Stomach smooth muscle (tissue), 2 donors: ENCODE data around the gene SPPL3.

Source experiments
- H3K27ac ChIP-seq: one replicate; pipeline ENCODE4 v1.7.0; 2013; ENCODE audit warnings: mild to moderate bottlenecking, low read length, inconsistent platforms
- H3K27me3 ChIP-seq, 2 donors: one replicate each; pipeline ENCODE4 v1.7.0; 2013; ENCODE audit warnings: low read length in 2 of 2; ENCODE audit not compliant: insufficient read depth in 2 of 2, control insufficient read depth in 1 of 2
- H3K36me3 ChIP-seq, 2 donors: one replicate each; pipeline ENCODE4 v1.7.0; 2013; ENCODE audit warnings: low read length in 2 of 2; ENCODE audit not compliant: control insufficient read depth in 2 of 2, insufficient read depth in 2 of 2
- H3K4me1 ChIP-seq: one replicate; pipeline ENCODE4 v1.7.0; 2013; ENCODE audit warnings: low read length; ENCODE audit not compliant: control insufficient read depth, insufficient read depth
- H3K4me3 ChIP-seq, 2 donors: one replicate each; pipeline ENCODE4 v1.7.0; 2013; ENCODE audit warnings: low read length in 2 of 2
- H3K9ac ChIP-seq, 2 donors: one replicate each; pipeline ENCODE4 v1.7.0; 2013; ENCODE audit warnings: low read length in 2 of 2, mild to moderate bottlenecking in 1 of 2
- H3K9me3 ChIP-seq, 2 donors: one replicate each; pipeline ENCODE4 v1.7.0; 2013; ENCODE audit warnings: low read length in 2 of 2; ENCODE audit not compliant: control insufficient read depth in 2 of 2
- donor health status: healthy.
- donor health status: Pancreatic carcinoma.

SPPL3 gene

GRCh38 chr12:120856980-120857379 lies 47.2 kb downstream of the SPPL3 start:
- Histone ChIP-seq H3K9ac (no peak overlapping the region), H3K27ac (no peak overlapping the region), H3K36me3 (no peaks in the 10 kb centered on the region), H3K4me1 (no peaks in the 10 kb centered on the region), H3K4me3 (no peak overlapping the region), H3K27me3 (no peaks in the 10 kb centered on the region), H3K9me3 (no peaks in the 10 kb centered on the region)

DNA sequence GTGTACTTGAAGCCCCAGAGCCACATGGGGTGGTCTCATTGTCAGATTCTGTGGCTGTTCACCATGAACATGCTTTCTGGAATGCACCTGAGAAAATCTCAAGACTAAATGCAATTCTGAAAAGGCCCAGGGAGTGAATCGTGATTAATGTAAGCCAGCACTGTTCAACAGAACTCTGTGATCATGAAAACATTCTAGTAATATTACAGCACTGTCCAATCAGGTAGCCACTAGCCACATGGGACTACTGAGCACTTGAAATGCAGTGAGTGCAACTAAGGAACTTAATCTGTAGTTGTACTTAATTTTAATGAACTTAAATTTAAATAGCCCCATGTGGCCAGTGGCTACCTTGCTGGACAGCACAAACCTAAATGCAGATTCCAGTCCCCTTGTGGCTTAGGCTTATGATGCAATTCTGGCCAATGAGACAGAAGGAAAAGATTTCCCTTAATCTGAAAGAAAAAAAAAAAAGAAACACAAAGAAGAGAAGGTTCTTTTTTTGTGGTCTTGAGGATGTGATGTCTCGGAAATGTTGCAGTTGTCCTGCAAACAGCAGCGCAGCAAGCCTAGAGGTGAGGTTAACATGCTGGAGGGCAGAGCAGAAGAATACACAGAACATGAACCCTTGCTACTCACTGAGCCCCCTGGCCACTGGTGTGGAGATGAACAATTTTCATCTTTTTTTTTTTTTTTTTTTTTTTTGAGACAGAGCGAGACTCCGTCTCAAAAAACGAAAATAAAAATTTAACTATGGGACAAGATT lies 48.2 kb downstream of the SPPL3 start:
- Histone ChIP-seq H3K27me3 (no peaks in the 10 kb centered on the region), H3K4me1 (peaks cover 6% of the 10 kb centered on the region), H3K9ac (no peak overlapping the region), H3K9me3 (no peaks in the 10 kb centered on the region), H3K36me3 (no peaks in the 10 kb centered on the region), H3K27ac (no peak overlapping the region), H3K4me3 (no peak overlapping the region)

DNA sequence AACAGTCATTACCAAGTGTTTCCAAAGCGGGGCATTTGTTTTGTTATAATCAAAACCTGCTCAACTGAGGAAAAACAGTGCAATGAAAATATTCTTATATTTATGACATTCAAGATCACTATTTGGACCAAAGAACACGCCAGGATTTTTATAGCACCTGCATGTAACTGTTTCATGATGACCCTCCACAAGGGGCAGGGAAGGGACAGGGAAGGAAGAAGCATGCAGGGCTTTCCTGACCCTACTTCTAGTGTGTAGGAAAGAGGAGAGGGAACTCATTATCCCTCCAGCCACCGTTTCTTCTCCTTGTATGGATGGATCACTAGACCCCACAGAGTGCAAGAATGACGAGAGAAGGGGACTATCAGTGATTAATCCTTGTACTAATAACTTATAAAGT lies 49.4 kb downstream of the SPPL3 start:
- H3K36me3 ChIP-seq = no peaks in the 10 kb centered on the region
- H3K4me1 ChIP-seq = peaks cover 6% of the 10 kb centered on the region
- no peak overlapping the region for H3K27ac ChIP-seq
- no peaks in the 10 kb centered on the region for H3K9me3 ChIP-seq
- H3K27me3 ChIP-seq = no peaks in the 10 kb centered on the region
- H3K4me3 ChIP-seq = no peak overlapping the region
- H3K9ac ChIP-seq = no peak overlapping the region

DNA sequence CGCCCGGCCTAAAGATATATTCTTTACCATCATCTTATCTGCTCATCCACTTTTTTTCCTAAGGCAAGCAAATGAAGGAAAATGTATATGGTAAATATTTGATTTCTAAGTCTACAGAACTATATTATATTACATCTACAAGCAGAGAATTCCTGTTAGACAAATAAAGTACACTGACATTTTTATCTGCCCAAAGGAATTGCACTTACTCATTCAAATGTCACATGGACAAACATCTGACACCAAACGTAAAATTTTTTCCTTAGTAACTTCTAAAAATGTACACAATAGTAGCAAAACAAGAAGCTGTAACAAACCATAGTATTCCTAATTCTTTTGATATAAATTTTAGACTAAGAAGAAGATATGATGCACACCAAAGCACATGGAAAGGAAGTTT lies 51.0 kb downstream of the SPPL3 start:
- H3K9ac ChIP-seq = no peak overlapping the region
- no peaks in the 10 kb centered on the region for H3K9me3 ChIP-seq
- H3K4me1 ChIP-seq = peaks cover 7% of the 10 kb centered on the region
- no peak overlapping the region for H3K4me3 ChIP-seq
- no peak overlapping the region for H3K27ac ChIP-seq
- H3K27me3 ChIP-seq = no peaks in the 10 kb centered on the region
- no peaks in the 10 kb centered on the region for H3K36me3 ChIP-seq

GRCh38 chr12:120851944-120852343 lies 52.2 kb downstream of the SPPL3 start:
- Histone ChIP-seq H3K4me3 (no peak overlapping the region), H3K9ac (no peak overlapping the region), H3K36me3 (no peaks in the 10 kb centered on the region), H3K27me3 (no peaks in the 10 kb centered on the region), H3K27ac (no peak overlapping the region), H3K9me3 (no peaks in the 10 kb centered on the region), H3K4me1 (peaks cover 15% of the 10 kb centered on the region)

DNA sequence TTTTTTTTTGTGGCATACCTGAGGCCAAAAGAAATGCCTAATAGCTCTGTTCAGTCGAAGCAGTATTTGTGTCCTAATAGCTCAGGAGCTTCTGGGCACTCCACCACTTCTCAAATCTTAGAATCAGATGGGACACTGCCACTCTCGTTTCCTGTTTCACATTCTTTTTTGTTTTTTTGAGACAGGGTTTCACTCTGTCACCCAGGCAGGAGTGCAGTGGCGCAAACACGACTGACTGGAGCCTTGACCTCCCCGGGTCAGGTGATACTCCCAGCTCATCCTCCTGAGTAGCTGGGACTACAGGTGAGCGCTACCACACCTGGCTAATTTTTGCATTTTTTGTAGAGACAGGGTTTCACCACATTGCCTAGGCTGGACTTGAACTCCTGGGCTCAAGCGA lies 52.7 kb downstream of the SPPL3 start:
- Histone ChIP-seq H3K27ac (no peak overlapping the region), H3K9ac (no peak overlapping the region), H3K9me3 (no peaks in the 10 kb centered on the region), H3K4me3 (no peak overlapping the region), H3K4me1 (peaks cover 15% of the 10 kb centered on the region), H3K36me3 (no peaks in the 10 kb centered on the region), H3K27me3 (no peaks in the 10 kb centered on the region)

DNA sequence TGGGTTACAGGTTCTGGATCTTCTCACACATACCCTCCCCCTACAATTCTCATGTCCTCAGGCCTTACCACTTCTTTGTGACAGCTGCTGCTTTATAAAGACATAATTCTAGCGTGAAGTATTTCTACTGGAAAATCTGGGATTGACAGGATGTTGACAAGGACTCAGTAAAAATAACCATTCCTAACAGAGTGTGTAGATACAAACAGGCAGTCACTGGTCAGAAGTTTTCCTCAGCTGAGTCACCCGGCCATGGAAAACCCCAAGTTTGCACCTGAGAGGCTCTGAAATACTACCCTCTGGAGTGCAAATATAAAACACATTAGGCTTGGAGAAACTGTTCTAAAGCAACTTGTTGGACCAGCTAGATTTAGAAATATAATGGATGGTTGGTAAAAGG lies 54.4 kb downstream of the SPPL3 start:
- no peaks in the 10 kb centered on the region for H3K36me3 ChIP-seq
- no peak overlapping the region for H3K27ac ChIP-seq
- no peaks in the 10 kb centered on the region for H3K9me3 ChIP-seq
- no peak overlapping the region for H3K4me3 ChIP-seq
- H3K4me1 ChIP-seq = peaks cover 22% of the 10 kb centered on the region
- H3K27me3 ChIP-seq = no peaks in the 10 kb centered on the region
- no peak overlapping the region for H3K9ac ChIP-seq

GRCh38 chr12:120847814-120848213 lies 56.3 kb downstream of the SPPL3 start:
- no peak overlapping the region for H3K27ac ChIP-seq
- H3K9ac ChIP-seq = no peak overlapping the region
- H3K4me1 ChIP-seq = peaks cover 29% of the 10 kb centered on the region
- no peaks in the 10 kb centered on the region for H3K36me3 ChIP-seq
- no peaks in the 10 kb centered on the region for H3K27me3 ChIP-seq
- H3K9me3 ChIP-seq = no peaks in the 10 kb centered on the region
- H3K4me3 ChIP-seq = no peak overlapping the region

- Histone ChIP-seq H3K9me3 (no peaks in the 10 kb centered on the region), H3K27me3 (no peaks in the 10 kb centered on the region), H3K9ac (no peak overlapping the region), H3K27ac (no peak overlapping the region), H3K36me3 (no peaks in the 10 kb centered on the region), H3K4me3 (no peak overlapping the region), H3K4me1 (peaks cover 29% of the 10 kb centered on the region)
Measured at GRCh38 chr12:120847392-120847791, 56.8 kb downstream of the SPPL3 start.

DNA sequence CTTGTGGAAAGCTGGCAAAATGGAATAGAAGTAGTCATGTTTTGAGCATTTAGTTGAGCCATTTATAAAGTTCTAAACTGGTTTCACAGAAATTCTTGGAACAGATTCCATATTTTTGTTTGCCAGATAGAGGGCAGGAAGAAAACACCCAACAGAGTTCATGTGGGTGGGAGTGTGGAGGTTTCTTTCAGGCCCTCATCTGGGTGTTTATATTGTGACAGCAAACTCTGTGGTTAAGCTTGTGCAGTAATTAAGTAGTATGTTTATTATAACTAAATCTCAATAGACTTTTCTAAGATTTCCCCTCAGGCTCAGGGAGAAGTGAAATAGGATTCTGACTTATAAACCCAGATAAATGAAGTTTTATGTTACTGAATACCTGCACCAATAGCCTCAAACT lies 57.4 kb downstream of the SPPL3 start:
- Histone ChIP-seq H3K9me3 (no peaks in the 10 kb centered on the region), H3K36me3 (no peaks in the 10 kb centered on the region), H3K4me1 (peaks cover 28% of the 10 kb centered on the region), H3K27ac (no peak overlapping the region), H3K27me3 (no peaks in the 10 kb centered on the region), H3K9ac (no peak overlapping the region), H3K4me3 (no peak overlapping the region)

DNA sequence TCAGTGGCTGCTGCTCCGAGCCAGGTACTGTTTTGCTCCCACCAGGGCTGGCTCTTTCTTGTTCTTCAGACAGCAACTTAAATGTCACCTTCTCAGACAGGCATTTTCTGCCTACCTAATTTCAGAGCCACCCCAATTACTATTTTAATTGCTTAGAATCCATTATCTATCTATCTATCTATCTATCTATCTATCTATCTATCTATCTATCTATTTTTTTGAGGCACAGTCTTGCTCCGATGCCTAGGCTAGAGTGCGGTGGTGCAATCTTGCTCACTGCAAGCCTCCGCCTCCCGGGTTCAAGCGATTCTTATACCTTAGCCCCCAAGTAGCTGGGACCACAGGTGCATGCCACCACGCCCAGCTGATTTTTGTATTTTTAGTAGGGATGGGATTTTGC lies 58.5 kb downstream of the SPPL3 start:
- Histone ChIP-seq H3K4me1 (peaks cover 23% of the 10 kb centered on the region), H3K4me3 (no peak overlapping the region), H3K27ac (no peak overlapping the region), H3K9ac (no peak overlapping the region), H3K27me3 (no peaks in the 10 kb centered on the region), H3K9me3 (no peaks in the 10 kb centered on the region), H3K36me3 (no peaks in the 10 kb centered on the region)
